Mesendoderm (in vitro differentiated cells): Measurements from ENCODE around the gene FUT9.

ENCODE experiments used
- DNase-seq: peaks from one replicate; pipeline ENCODE4 v3.0.0; 2013
- H2AK5ac ChIP-seq: 2 replicates; pipeline ENCODE4 v1.6.1; 2013; ENCODE audit warnings: low read length, inconsistent platforms
- H2BK120ac ChIP-seq: 2 replicates; pipeline ENCODE4 v1.6.1; 2013; ENCODE audit warnings: low read depth, mild to moderate bottlenecking, low read length, moderate library complexity, mixed read lengths
- H2BK15ac ChIP-seq: replicated peaks from 2 replicates; pipeline ENCODE4 v1.6.1; 2013; ENCODE audit warnings: low read depth, mild to moderate bottlenecking, moderate library complexity
- H2BK5ac ChIP-seq: 2 replicates; pipeline ENCODE4 v1.6.1; 2013; ENCODE audit warnings: low read length, inconsistent platforms
- H3K18ac ChIP-seq: 2 replicates; pipeline ENCODE4 v1.6.1; 2013; ENCODE audit warnings: mild to moderate bottlenecking, low read length, mixed read lengths
- H3K23ac ChIP-seq: one replicate; pipeline ENCODE4 v1.6.1; 2013; ENCODE audit warnings: low read length
- H3K27ac ChIP-seq: 2 replicates; pipeline ENCODE4 v1.5.1; 2013; ENCODE audit warnings: low read depth, mild to moderate bottlenecking, inconsistent platforms, low read length, moderate library complexity
- H3K27me3 ChIP-seq: 2 replicates; pipeline ENCODE4 v1.6.1; 2013; ENCODE audit warnings: low read length, control low read depth, mild to moderate bottlenecking, inconsistent platforms; ENCODE audit not compliant: insufficient read depth, poor library complexity
- H3K36me3 ChIP-seq: 2 replicates; pipeline ENCODE4 v1.6.1; 2013; ENCODE audit warnings: low read length, inconsistent platforms; ENCODE audit not compliant: control insufficient read depth, insufficient read depth
- H3K4ac ChIP-seq: one replicate; pipeline ENCODE4 v1.6.1; 2013; ENCODE audit warnings: low read depth, mild to moderate bottlenecking, low read length, moderate library complexity
- H3K4me1 ChIP-seq: 2 replicates; pipeline ENCODE4 v1.6.1; 2013; ENCODE audit warnings: low read depth, low read length, inconsistent platforms; ENCODE audit not compliant: control insufficient read depth
- H3K4me2 ChIP-seq: 2 replicates; pipeline ENCODE4 v1.6.1; 2013; ENCODE audit warnings: low read length
- H3K4me3 ChIP-seq: 2 replicates; pipeline ENCODE4 v1.5.1; 2013; ENCODE audit warnings: mild to moderate bottlenecking, low read length
- H3K56ac ChIP-seq: one replicate; pipeline ENCODE4 v1.6.1; 2013; ENCODE audit warnings: low read length
- H3K79me1 ChIP-seq: 2 replicates; pipeline ENCODE4 v1.6.1; 2013; ENCODE audit warnings: low read length, inconsistent platforms
- H3K79me2 ChIP-seq: 2 replicates; pipeline ENCODE4 v1.6.1; 2013; ENCODE audit warnings: mild to moderate bottlenecking, low read length; ENCODE audit not compliant: control insufficient read depth, insufficient read depth
- H3K9ac ChIP-seq: 2 replicates; pipeline ENCODE4 v1.6.1; 2013; ENCODE audit warnings: low read length, inconsistent platforms
- H4K5ac ChIP-seq: one replicate; pipeline ENCODE4 v1.6.1; 2013; ENCODE audit warnings: low read length
- H4K8ac ChIP-seq: one replicate; pipeline ENCODE4 v1.6.1; 2013; ENCODE audit warnings: low read depth, mild to moderate bottlenecking, control low read depth, low read length, moderate library complexity
- WGBS: extraction: QIAGEN DNeasy Blood & Tissue Kit; methylation state at CpG from one replicate; pipeline ENCODE4 v1.1.7; 2013; ENCODE audit warnings: low lambda C conversion rate, missing lambda C conversion rate; ENCODE audit not compliant: insufficient coverage; ENCODE audit errors: extremely low coverage; 5-methylcytosine and 5-hydroxymethylcytosine counted together

FUT9 gene

GRCh38 chr6:96186516-96187195, 170.9 kb downstream of the FUT9 start:
- H3K4me3 ChIP-seq = no peak overlapping the region
- peak overlapping the region; percentile 16 for H3K4ac ChIP-seq
- H3K9ac ChIP-seq = no peak overlapping the region
- H3K27me3 ChIP-seq = no peaks in the 10 kb centered on the region
- H3K36me3 ChIP-seq = no peaks in the 10 kb centered on the region
- H3K18ac ChIP-seq = peak overlapping the region; percentile 14
- H2BK5ac ChIP-seq = no peak overlapping the region
- H2AK5ac ChIP-seq = no peak overlapping the region
- no peak overlapping the region for H2BK15ac ChIP-seq
- H3K56ac ChIP-seq = peak overlapping the region; percentile 42
- peak; percentile 26 for DNase-seq
- H2BK120ac ChIP-seq = no peak overlapping the region
- peaks cover 3% of the 10 kb centered on the region for H3K4me1 ChIP-seq
- WGBS = no CpG with 5 or more reads among the region's 2 CpGs
- H4K8ac ChIP-seq = no peak overlapping the region
- H3K27ac ChIP-seq = no peak overlapping the region
- H4K5ac ChIP-seq = no peak overlapping the region
- H3K79me2 ChIP-seq = no peaks in the 10 kb centered on the region
- no peak overlapping the region for H3K23ac ChIP-seq
- H3K4me2 ChIP-seq = no peak overlapping the region
- H3K79me1 ChIP-seq = no peaks in the 10 kb centered on the region

DNA sequence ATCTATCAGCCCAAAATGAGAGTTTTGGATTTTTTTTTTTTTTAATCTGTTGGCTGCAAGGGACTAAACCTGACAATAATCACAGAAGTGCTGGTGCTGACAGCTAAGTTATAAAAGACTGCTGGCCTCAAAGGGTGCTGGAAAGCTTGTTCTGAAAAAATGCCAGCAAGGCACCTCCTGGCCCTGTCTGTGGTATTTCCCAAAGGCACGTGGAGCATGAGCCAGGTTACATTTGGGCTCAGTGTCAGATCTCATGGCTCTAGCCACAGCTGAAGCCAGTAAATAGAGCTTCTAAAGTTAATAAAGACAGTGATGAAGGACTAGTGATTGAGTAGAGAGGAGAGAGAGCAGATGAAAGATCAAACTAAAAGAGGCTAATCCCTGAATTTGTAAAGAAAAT, 178.9 kb downstream of the FUT9 start:
- no CpG with 5 or more reads among the region's 1 CpG for WGBS
- no peak overlapping the region for H3K56ac ChIP-seq
- H4K8ac ChIP-seq = no peak overlapping the region
- H3K79me1 ChIP-seq = no peaks in the 10 kb centered on the region
- H3K23ac ChIP-seq = no peak overlapping the region
- no peak overlapping the region for H2BK120ac ChIP-seq
- H3K4me1 ChIP-seq = peaks cover 2% of the 10 kb centered on the region
- no peak overlapping the region for H3K18ac ChIP-seq
- no peaks in the 10 kb centered on the region for H3K79me2 ChIP-seq
- H3K9ac ChIP-seq = no peak overlapping the region
- no peak overlapping the region for H3K4ac ChIP-seq
- H3K4me3 ChIP-seq = no peak overlapping the region
- no peaks in the 10 kb centered on the region for H3K27me3 ChIP-seq
- DNase-seq = peak; percentile 10
- no peak overlapping the region for H3K27ac ChIP-seq
- H2BK5ac ChIP-seq = no peak overlapping the region
- H3K36me3 ChIP-seq = no peaks in the 10 kb centered on the region
- H4K5ac ChIP-seq = no peak overlapping the region
- H3K4me2 ChIP-seq = no peak overlapping the region
- no peak overlapping the region for H2AK5ac ChIP-seq
- H2BK15ac ChIP-seq = no peak overlapping the region

- H4K5ac ChIP-seq = no peak overlapping the region
- H3K27me3 ChIP-seq = no peaks in the 10 kb centered on the region
- no peaks in the 10 kb centered on the region for H3K79me1 ChIP-seq
- no peak overlapping the region for H3K4me2 ChIP-seq
- no peak overlapping the region for H3K18ac ChIP-seq
- WGBS = no CpG with 5 or more reads among the region's 3 CpGs
- no peak overlapping the region for H3K27ac ChIP-seq
- no peak overlapping the region for H2BK120ac ChIP-seq
- no peak overlapping the region for H3K4me3 ChIP-seq
- DNase-seq = no peak
- no peak overlapping the region for H3K4ac ChIP-seq
- H3K56ac ChIP-seq = no peak overlapping the region
- no peaks in the 10 kb centered on the region for H3K79me2 ChIP-seq
- H2BK15ac ChIP-seq = no peak overlapping the region
- H3K23ac ChIP-seq = no peak overlapping the region
- peaks cover 2% of the 10 kb centered on the region for H3K4me1 ChIP-seq
- H3K36me3 ChIP-seq = no peaks in the 10 kb centered on the region
- H2AK5ac ChIP-seq = no peak overlapping the region
- no peak overlapping the region for H2BK5ac ChIP-seq
- no peak overlapping the region for H4K8ac ChIP-seq
- no peak overlapping the region for H3K9ac ChIP-seq
Observed at GRCh38 chr6:96195272-96195671, 179.5 kb downstream of the FUT9 start.

DNA sequence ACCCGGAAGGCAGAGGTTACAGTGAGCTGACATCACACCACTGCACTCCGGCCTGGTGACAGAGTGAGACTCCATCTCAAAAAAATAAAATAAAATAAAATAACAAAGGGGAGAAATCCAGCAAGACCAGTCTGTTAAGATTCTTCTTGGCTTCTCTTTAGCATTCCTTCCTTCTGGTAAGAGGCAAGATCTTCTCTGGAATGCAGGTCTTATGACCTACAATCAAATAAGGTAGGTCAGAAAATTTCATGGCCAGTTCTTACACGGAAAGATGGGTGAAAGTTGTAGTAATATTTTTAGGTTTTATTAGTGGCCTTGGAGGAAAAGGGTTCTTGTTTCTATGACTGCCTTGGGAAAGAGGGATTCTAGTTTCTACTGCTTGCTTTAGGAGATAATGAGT, 180.9 kb downstream of the FUT9 start:
- Histone ChIP-seq H3K9ac (no peak overlapping the region), H4K5ac (no peak overlapping the region), H2BK15ac (no peak overlapping the region), H2BK5ac (no peak overlapping the region), H3K56ac (no peak overlapping the region), H3K36me3 (no peaks in the 10 kb centered on the region), H3K23ac (no peak overlapping the region), H3K79me1 (no peaks in the 10 kb centered on the region), H4K8ac (no peak overlapping the region), H3K27me3 (no peaks in the 10 kb centered on the region), H3K4me2 (no peak overlapping the region), H3K4me1 (peaks cover 2% of the 10 kb centered on the region), H2BK120ac (no peak overlapping the region), H3K4ac (no peak overlapping the region), H3K27ac (no peak overlapping the region), H3K4me3 (no peak overlapping the region), H2AK5ac (no peak overlapping the region), H3K79me2 (no peaks in the 10 kb centered on the region), H3K18ac (no peak overlapping the region)
- WGBS = no CpG with 5 or more reads among the region's 3 CpGs
- DNase-seq = peak; percentile 80

DNA sequence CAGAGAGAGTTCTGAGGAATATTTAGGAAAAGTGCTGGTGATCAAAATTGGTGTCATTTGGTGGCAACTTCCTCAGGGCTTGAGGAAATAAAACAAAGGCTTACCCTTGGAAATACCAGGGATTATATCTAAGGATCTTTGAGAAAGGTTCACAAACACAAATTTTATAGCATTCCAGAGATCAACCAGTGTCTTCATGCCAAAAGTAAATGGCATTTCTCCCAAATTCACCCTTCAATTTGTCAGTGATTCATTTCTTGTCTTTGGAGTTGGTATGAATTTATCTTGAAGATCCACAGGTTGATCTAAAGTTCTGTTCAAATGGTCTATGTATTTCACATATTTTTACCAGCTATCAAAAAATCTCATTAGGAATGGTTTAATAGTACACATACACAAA, 181.5 kb downstream of the FUT9 start:
- no peak overlapping the region for H3K23ac ChIP-seq
- peaks cover 2% of the 10 kb centered on the region for H3K4me1 ChIP-seq
- no peaks in the 10 kb centered on the region for H3K36me3 ChIP-seq
- H2BK5ac ChIP-seq = no peak overlapping the region
- no peak overlapping the region for H3K56ac ChIP-seq
- no peak overlapping the region for H3K9ac ChIP-seq
- no peak for DNase-seq
- no peak overlapping the region for H2AK5ac ChIP-seq
- H3K27ac ChIP-seq = no peak overlapping the region
- no peak overlapping the region for H3K18ac ChIP-seq
- no peak overlapping the region for H2BK120ac ChIP-seq
- H4K5ac ChIP-seq = no peak overlapping the region
- H3K4me3 ChIP-seq = no peak overlapping the region
- no peak overlapping the region for H4K8ac ChIP-seq
- no peaks in the 10 kb centered on the region for H3K27me3 ChIP-seq
- H3K4me2 ChIP-seq = no peak overlapping the region
- H2BK15ac ChIP-seq = no peak overlapping the region
- H3K79me2 ChIP-seq = no peaks in the 10 kb centered on the region
- no peaks in the 10 kb centered on the region for H3K79me1 ChIP-seq
- no peak overlapping the region for H3K4ac ChIP-seq

- H3K18ac ChIP-seq = no peak overlapping the region
- no peak overlapping the region for H3K23ac ChIP-seq
- no peak overlapping the region for H3K56ac ChIP-seq
- H3K4ac ChIP-seq = no peak overlapping the region
- H3K27ac ChIP-seq = no peak overlapping the region
- no peaks in the 10 kb centered on the region for H3K27me3 ChIP-seq
- H3K79me2 ChIP-seq = no peaks in the 10 kb centered on the region
- H2BK5ac ChIP-seq = no peak overlapping the region
- no peaks in the 10 kb centered on the region for H3K79me1 ChIP-seq
- no peaks in the 10 kb centered on the region for H3K4me1 ChIP-seq
- WGBS = no CpG with 5 or more reads among the region's 6 CpGs
- no peak overlapping the region for H4K5ac ChIP-seq
- no peak for DNase-seq
- H2BK120ac ChIP-seq = no peak overlapping the region
- H3K4me3 ChIP-seq = no peak overlapping the region
- no peak overlapping the region for H3K4me2 ChIP-seq
- no peak overlapping the region for H4K8ac ChIP-seq
- no peak overlapping the region for H2BK15ac ChIP-seq
- H3K9ac ChIP-seq = no peak overlapping the region
- no peaks in the 10 kb centered on the region for H3K36me3 ChIP-seq
- no peak overlapping the region for H2AK5ac ChIP-seq
Observed at GRCh38 chr6:96202571-96202970, 186.8 kb downstream of the FUT9 start.
